Pancreas (tissue), 10 donors: ENCODE measurements around the gene APOL3. TPM values are rescaled to one million over a fixed set of nuclear protein-coding genes. Genes with fewer than 3 reads are reported as not detected.
"Not testable (repeated sequence)": the region's sequence is repeated elsewhere in the genome, so short reads cannot be mapped to it uniquely, and the experiment has no call there.

Source experiments
- ATAC-seq, 4 donors: fragments of 200-7000 bp; cut with Tn5 transposase; one replicate each; pipeline versions ENCODE4 v1.8.0 to v1.9.1; 2020; ENCODE audit warnings: mild to moderate bottlenecking in 4 of 4, moderate library complexity in 4 of 4
- DNase-seq, 6 donors: peaks; one replicate each; pipeline ENCODE4 v3.0.0-alpha.2; 2020
- FAIRE-seq: peaks from 2 replicates; lab custom pipeline; 2012; peaks lifted over from hg19 to GRCh38; lab: Jason Lieb, UNC
- H3K27ac ChIP-seq, 4 donors: fragments of 200-600 bp; sonication (generic); 1 replicate in 3 of 4; 2 replicates in 1 of 4; pipeline versions ENCODE4 v1.5.0 to v1.8.0; 2020
- H3K27me3 ChIP-seq, 4 donors: fragments of 200-600 bp; one replicate each; pipeline ENCODE4 v1.8.0; 2021
- H3K36me3 ChIP-seq, 3 donors: fragments of 200-600 bp; sonication (generic) in 1 of 3; one replicate each; pipeline versions ENCODE4 v1.5.0 to v1.8.0; 2020 to 2021
- H3K4me1 ChIP-seq, 3 donors: fragments of 200-600 bp; one replicate each; pipeline ENCODE4 v1.8.0; 2021
- H3K4me3 ChIP-seq, 4 donors: fragments of 200-600 bp; sonication (generic) in 2 of 4; one replicate each; pipeline versions ENCODE4 v1.5.0 to v1.8.0; 2020 to 2021
- H3K9me3 ChIP-seq, 4 donors: fragments of 200-600 bp; one replicate each; pipeline ENCODE4 v1.8.0; 2021
- CTCF ChIP-seq, 4 donors: fragments of 200-600 bp; sonication (generic) in 3 of 4; IDR thresholded peaks; one replicate each; pipeline versions ENCODE4 v1.5.0 to v1.8.0; 2021; ENCODE audit warnings: antibody characterized with exemption in 4 of 4
- WGBS, 2 donors: extraction: QIAGEN DNeasy Blood & Tissue Kit; methylation state at CpG; one replicate each; pipeline ENCODE4 v1.1.7; 2013; 5-methylcytosine and 5-hydroxymethylcytosine counted together
- intact Hi-C, 3 donors: fragments of 100-400 bp; cut with DNase I; formaldehyde crosslinking; loops; one replicate each; pipeline versions ENCODE4 v1.11.1 to v1.14.2; 2022
- polyA plus RNA-seq, 2 donors: library from polyadenylated mRNA; stranded (reverse); fragments of 200-250 nt; gene quantifications; one replicate each; pipeline ENCODE4 v1.2.3, GENCODE V29; 2013
- total RNA-seq, 6 donors: library from RNA; stranded (reverse); fragmentation: NEBNext Ultra II Directional in 4 of 6; extraction: Animal tissue kit (Norgen Biotek cat#: 25700) in 4 of 6; gene quantifications; one replicate each; pipeline versions ENCODE4 v1.2.1 to v1.2.4, GENCODE V29; 2021 to 2023
- donor health status: healthy with polysubstance abuse.
- donor health status: DM: no; HTN: no; CAD: no; lungs with moderate emphysema.
- donor health status: DM: no; HTN: no; CAD: no.
- donor health status: control.
- donor health status: control.
- donor health status: Bipolar disorder and iron deficiency.
- donor health status: DM: yes; HTN: yes; CAD: no.
- donor health status: DM: no; HTN: no; CAD: no.
- donor health status: DM: no; HTN: no; CAD: no.
- donor health status: DM: yes; HTN: yes; CAD: no.

Gene APOL3
- total and polyA plus RNA-seq, 8 donors, result 2.5 to 13.5 (median 5.9) TPM

DNA sequence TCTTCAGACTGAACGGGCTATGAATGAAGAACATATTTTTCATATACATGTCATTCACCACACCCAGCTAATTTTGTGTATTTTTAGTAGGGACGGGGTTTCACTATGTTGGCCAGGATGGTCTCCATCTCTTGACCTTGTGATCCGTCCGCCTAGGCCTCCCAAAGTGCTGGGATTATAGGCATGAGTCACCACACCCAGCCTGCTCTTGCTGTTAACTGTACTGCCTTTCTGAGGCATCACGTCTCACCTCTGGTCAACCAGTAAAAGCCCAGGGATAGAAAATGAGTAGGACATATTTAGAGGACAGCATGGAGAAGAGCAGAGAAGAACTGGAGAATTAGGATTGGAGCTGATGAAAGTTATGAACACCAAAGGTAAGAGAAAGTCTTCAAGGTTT lies 55.6 kb downstream of the APOL3 start:
- Histone ChIP-seq H3K36me3 (no peaks in the 10 kb centered on the region), H3K27ac (no peak overlapping the region), H3K9me3 (no peaks in the 10 kb centered on the region), H3K4me1 (no peaks in the 10 kb centered on the region), H3K4me3 (no peak overlapping the region), H3K27me3 (no peaks in the 10 kb centered on the region)
- intact Hi-C loops, result no loop called here
- WGBS, 2 donors, result 69 to 76% methylated on average over 5 of the region's 5 CpGs
- ATAC-seq, result no peak
- DNase-seq, result no peak
- TF ChIP-seq CTCF (IDR thresholded peaks at IDR 0.05), result no peak
- no peak for FAIRE-seq

DNA sequence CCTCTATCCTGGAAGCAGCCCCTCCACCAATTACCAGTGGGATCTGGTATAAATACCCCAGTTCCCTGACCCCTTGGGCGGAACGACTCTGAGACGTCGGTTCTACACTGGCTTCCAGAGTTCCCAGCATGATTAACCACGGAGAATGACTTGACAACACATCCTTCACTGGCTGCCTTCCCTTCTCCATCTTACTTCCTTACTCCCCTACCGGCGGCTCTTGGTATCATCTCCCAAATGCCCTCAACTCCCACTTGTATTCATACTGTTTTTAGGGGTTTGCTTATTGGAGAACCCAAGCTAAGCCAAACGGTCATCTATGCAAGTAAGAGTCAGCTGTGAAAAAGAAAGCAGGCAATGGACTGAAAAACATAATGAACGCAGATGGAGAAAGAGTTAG lies 56.1 kb downstream of the APOL3 start:
- no peaks in the 10 kb centered on the region for H3K27me3 ChIP-seq
- no peak overlapping the region for H3K27ac ChIP-seq
- no peaks in the 10 kb centered on the region for H3K36me3 ChIP-seq
- 54 to 67% methylated on average over 9 of the region's 9 CpGs for WGBS, 2 donors
- TF ChIP-seq CTCF (IDR thresholded peaks at IDR 0.05), result no peak
- no peaks in the 10 kb centered on the region for H3K9me3 ChIP-seq
- no peak for DNase-seq
- ATAC-seq, result no peak
- H3K4me3 ChIP-seq, result no peak overlapping the region
- no peak for FAIRE-seq
- no peaks in the 10 kb centered on the region for H3K4me1 ChIP-seq
- intact Hi-C loops, result no loop called here

- no peak for TF ChIP-seq CTCF (IDR thresholded peaks at IDR 0.05)
- H3K27ac ChIP-seq, result no peak overlapping the region
- no peaks in the 10 kb centered on the region for H3K27me3 ChIP-seq
- FAIRE-seq (no peak), DNase-seq (peak in 1 of 6 donors; percentile 7), ATAC-seq (no peak)
- H3K9me3 ChIP-seq, result no peaks in the 10 kb centered on the region
- no peaks in the 10 kb centered on the region for H3K4me1 ChIP-seq
- 86 to 87% methylated on average over 16 of the region's 16 CpGs for WGBS, 2 donors
- intact Hi-C loops, result no loop called here
- no peak overlapping the region for H3K4me3 ChIP-seq
- no peaks in the 10 kb centered on the region for H3K36me3 ChIP-seq
These were observed 56.7 kb downstream of the APOL3 start for GRCh38 chr22:36103891-36104290.

DNA sequence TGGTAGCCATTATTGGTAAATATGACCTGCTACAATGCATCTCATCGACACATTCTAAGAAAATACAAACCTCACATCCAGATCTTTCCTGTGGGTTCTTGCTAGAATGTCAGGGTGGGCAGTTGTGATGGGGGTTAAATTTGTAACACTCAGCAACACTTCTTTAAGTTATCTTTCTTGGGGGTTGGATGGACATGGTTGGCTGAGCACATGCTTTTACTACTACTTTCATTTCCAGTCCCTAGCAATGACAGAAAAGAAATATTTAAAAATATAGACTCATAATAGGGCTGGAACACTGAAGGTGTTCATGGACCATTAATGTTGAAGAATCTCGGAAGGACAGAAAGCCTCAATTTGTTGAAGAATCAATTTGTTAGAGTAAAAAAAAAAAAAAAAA lies 57.6 kb downstream of the APOL3 start:
- Histone ChIP-seq H3K4me1 (no peaks in the 10 kb centered on the region), H3K27me3 (no peaks in the 10 kb centered on the region), H3K4me3 (no peak overlapping the region), H3K36me3 (no peaks in the 10 kb centered on the region), H3K9me3 (no peaks in the 10 kb centered on the region), H3K27ac (no peak overlapping the region)
- FAIRE-seq (no peak), ATAC-seq (no peak), DNase-seq (no peak)
- 87 to 90% methylated on average over 2 of the region's 2 CpGs for WGBS, 2 donors
- intact Hi-C loops, result no loop called here
- TF ChIP-seq CTCF (IDR thresholded peaks at IDR 0.05), result no peak

- Histone ChIP-seq H3K9me3 (no peaks in the 10 kb centered on the region), H3K27me3 (no peaks in the 10 kb centered on the region)
- no peak for FAIRE-seq
These were observed 58.8 kb downstream of the APOL3 start for GRCh38 chr22:36101756-36102155.

GRCh38 chr22:36100908-36101307 lies 59.6 kb downstream of the APOL3 start:
- intact Hi-C loops, H3K27me3 ChIP-seq, H3K27ac ChIP-seq, H3K9me3 ChIP-seq, ATAC-seq, DNase-seq, FAIRE-seq, H3K36me3 ChIP-seq, H3K4me1 ChIP-seq, H3K4me3 ChIP-seq: not testable (repeated sequence)
- 97 to 99% methylated on average over 4 of the region's 4 CpGs for WGBS, 2 donors

More at GRCh38 chr22:36101756-36102155, 58.8 kb downstream of the APOL3 start:
- Histone ChIP-seq H3K36me3 (no peaks in the 10 kb centered on the region), H3K4me1 (no peaks in the 10 kb centered on the region), H3K4me3 (no peak overlapping the region), H3K27ac (no peak overlapping the region)
- 83 to 88% methylated on average over 4 of the region's 4 CpGs for WGBS, 2 donors
- no peak for TF ChIP-seq CTCF (IDR thresholded peaks at IDR 0.05)
- intact Hi-C loops, result no loop called here
- ATAC-seq (no peak), DNase-seq (no peak)
